GM21526 (cell line): ENCODE data around the gene JKAMP.
"Not testable (repeated sequence)": the region's sequence is repeated elsewhere in the genome, so short reads cannot be mapped to it uniquely, and the experiment has no call there.

Experiments used
- ATAC-seq: cut with Tn5 transposase; IDR thresholded peaks from one replicate; pipeline ENCODE4 v1.9.1; 2021; ENCODE audit warnings: moderate library complexity; ENCODE audit not compliant: unreplicated experiment, low FRiP score

Gene JKAMP, protein sequence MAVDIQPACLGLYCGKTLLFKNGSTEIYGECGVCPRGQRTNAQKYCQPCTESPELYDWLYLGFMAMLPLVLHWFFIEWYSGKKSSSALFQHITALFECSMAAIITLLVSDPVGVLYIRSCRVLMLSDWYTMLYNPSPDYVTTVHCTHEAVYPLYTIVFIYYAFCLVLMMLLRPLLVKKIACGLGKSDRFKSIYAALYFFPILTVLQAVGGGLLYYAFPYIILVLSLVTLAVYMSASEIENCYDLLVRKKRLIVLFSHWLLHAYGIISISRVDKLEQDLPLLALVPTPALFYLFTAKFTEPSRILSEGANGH

DNA sequence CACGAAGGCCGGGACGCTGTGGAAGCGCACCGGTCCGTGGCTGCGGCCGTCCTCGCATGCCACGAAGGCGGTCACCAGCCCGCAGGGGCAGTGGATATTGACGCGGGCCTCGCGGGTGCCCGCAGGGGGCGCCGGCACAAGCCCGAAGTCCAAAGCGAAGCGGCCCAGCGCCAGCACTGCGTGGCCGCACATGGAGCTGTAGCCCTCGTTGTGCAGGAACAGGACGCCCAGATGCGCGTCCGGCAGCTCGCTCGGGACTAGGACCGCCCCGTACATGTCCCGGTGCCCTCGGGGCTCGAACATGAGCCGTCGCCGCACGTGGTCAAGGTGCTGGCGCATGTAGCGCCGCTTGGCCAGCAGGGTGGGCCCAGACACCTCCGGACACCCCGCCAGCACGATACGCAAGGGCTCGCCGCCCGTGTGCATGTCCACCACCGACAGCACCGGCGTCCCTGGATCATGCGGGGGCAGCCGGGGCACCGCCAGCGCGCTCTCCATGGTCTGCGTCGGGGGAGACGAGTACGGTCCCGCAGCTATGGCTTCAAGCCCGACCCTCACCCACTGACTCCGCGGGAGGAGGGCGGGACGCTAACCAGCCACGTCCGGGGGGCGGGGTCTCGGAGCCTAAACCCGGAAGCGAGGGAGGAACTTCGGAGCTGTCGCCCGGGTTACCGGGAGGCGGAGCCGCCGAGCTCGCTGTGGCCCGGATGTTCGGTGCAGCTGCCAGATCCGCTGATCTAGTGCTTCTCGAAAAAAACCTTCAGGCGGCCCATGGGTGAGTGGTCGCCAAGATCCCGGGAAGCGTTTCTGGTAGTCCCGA lies at the start of gene JKAMP, which contains the start of gene L3HYPDH:
TSS of gene JKAMP (plus strand) at position 699 of the 820 bp plus-strand sequence. CDS start at position 772, 73 bp downstream.
TSS of gene L3HYPDH (minus strand) at position 590 of the 820 bp plus-strand sequence. CDS start at position 498, 92 bp downstream.
- peak; percentile 86 for ATAC-seq

DNA sequence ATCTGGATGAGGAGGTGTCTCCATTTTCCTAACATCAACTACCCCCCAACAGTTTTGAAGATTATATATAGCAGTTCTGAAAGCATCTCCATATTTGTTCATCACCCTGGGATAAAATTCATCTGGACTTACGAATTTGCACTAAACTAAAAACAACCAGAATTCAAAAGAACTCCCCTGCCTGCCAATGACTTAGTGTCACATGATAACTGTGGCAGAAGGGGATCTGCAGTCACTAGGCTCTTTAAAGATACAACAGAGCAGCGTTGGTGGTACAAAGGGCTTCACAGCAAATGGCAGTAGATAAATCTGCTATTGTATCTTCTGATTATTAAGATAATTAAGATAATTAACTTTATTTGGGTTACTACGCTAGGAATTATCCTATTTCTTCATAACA lies 49.2 kb upstream of the JKAMP start:
- ATAC-seq: no peak

DNA sequence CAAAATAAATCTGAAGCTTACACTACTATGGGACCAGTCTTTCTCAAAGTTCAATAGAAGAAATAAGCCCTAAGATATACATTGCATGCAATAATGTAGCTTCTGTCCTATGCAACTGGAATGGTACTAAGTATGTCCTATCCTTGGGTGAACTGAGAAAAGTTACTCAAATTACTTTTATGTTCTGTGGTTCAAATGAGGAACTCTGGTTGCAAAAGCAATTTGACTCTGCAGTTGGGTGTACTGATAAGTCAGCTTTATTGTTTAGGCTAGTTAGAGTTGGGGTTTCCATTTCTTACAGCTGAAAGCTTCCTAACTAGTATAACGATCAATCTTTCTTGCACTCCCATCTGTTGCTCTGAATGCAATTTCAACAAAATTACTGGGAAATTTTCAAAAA lies 48.3 kb upstream of the JKAMP start:
- ATAC-seq: no peak

DNA sequence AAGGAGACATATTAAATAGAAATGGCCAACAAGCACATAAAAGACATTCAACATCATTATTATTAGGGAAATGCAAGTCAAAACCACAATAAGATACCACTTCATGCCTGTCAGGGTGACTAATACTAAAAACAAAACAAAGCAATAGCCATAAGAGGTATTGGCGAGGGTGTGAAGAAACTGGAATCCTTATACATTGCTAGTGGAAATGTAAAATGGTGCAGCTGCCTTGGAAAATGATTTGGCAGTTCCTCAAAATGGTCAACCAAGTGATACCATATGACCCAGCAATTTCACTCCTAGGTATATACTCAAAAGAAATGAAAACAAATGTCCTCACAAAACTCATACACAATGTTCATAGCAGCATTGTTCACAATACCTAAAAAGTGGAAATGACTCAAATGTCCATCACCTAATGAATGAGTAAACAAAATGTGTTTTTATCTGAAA lies 46.1 kb upstream of the JKAMP start:
- ATAC-seq: no peak

DNA sequence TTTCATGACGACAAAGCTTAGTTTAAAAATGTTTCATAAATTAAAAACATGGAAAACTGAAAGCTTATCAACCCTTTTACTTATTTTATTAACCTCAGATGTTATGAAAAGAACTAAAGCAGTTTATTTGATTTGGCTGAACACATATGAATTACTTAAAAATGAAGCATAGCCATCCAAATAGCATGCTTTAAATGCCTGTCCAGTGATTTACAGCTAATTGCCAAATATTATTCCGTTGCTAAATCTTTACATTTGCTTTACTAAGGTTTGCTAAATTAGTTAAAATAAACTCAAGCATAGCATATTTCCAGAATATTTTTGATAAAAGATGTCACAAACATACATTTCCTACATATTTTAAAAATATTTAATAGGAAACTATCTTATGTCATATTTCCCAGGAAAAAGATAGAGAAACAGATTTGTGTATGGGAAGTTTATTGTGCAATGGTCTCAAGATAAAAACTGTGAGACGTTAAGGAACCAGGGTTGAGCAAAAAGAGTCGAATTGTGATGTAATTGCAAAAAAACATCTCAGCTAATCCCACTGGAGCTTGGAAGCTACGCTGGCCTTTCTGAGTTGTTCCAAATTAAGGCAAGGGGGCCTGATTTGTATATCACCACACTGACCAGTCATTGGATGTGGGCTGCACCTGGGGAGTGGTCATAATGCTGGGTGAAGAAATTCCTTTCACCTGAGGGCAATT lies 44.9 kb upstream of the JKAMP start:
- ATAC-seq: no peak

DNA sequence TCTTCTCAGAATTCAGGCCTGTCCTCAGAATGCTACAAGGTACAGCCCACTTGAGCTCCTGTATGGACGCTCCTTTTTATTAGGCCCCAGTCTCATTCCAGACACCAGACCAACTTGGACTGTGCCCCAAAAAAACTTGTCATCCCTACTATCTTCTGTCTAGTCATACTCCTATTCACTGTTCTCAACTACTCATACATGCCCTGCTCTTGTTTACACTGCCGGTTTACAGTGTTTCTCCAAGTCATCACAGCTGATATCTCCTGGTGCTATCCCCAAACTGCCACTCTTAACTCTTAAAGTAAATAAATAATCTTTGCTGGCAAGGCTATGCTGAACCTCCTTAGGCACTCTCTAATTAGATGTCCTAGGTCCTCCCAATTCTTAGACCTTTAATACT lies 35.6 kb upstream of the JKAMP start:
- ATAC-seq: not testable (repeated sequence)

DNA sequence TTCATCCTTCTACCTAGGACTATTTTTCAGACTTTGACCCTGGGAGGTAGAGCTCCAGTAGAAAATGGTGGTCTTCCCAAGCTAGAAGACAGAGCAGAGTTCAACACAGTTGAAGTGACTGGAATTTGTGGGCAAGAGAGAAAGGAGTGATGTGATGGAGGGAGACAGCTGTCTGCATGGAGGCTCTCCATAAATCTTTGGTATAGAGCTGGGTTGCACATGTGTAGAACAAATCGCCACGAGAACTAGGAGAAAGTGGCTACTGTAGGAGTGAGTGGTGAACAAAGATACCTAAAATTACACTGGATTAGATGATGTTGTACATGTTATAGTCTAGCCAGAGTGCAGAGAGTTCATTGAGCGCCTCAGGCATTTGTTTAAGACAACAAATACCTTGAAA lies 33.6 kb upstream of the JKAMP start:
- no peak for ATAC-seq

DNA sequence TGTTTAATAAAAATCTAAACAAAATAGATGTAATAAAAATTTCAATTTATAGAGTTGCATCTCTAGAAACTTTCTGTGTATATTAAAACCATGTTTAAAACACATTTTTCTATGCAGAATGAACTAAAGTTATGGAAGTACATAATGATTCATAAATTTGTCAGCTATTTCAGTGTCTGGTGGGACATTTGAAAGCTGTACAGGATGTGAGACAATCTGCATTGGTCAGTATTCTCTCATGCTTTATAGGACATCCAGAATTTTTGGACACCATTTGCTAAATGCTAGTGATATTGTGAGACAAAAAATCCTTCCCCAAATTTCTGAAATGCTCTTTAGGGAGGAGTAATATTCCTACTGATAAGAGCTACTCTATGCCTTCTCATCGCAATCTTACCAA lies 32.5 kb upstream of the JKAMP start:
- ATAC-seq: no peak

DNA sequence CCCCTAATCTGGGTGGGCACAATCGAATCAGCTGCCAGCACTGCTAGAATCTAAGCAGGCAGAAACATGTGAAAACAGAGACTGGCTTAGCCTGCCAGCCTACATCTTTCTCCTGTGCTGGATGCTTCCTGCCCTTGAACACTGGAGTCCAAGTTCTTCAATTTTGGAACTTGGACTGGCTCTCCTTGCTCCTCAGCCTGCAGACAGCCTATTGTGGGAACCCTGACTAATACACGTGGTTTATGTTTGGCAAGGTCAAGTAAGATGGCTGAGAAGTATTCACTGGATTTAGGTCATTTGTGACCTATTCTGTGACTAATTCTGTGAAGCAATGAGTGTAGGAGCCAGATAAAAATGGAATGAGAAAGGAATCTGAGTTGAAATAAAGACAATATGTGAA lies 30.2 kb upstream of the JKAMP start:
- ATAC-seq: no peak

DNA sequence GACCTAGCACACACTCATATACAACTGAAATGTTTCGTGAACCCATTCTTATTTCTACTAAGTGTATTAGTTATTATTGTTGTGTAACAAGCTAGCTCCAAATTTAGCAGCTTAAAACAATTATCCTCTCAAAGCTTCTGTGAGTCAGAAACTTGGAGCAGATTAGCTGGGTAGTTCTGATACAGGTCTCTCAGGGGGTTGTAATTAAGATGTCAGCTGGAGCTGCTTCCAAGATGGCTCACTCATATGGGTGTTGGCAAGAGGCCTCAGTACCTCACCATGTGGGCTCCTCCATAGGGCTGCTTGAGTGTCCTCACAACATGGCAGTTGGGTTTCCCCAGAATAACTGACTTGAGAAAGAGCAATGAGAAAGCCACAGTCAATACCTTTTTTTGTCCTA lies 28.9 kb upstream of the JKAMP start:
- ATAC-seq: no peak

DNA sequence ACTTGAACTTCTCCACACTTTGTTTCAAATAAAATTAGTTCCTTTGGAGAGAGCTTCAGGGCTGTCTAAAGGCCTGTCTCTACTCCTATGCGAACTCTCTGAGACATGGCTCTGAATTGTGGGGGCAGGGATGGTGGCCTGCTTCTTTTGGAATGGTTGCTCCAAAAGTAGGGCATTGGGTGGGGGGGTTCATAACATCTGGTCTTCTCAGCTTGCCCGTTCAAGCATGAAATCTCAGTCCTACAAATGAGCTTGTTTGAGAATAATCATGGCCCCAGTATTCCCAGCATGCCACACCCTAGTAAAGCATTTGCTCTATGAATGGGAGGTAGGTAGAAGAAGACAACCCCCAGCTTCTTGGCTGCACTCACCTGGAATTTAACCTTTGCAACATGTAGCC lies 25.8 kb upstream of the JKAMP start:
- ATAC-seq: no peak

DNA sequence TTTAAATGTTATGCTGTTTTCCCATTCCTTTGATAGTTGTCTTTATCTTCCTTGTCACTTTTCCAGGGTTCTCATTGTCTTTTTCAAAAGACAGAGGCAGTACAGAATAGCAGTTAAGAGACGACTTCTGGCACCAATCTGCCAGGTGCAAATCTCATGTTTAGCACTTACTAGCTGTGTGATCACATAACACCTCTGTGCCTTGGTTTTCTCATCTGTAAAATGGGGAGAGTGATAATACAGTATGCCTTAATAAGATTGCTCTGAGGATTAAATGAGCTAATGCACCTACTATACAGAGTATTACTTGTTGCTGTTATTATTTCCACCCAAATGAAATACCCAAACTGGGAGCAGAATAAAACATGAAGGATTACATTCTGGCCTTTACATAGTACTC lies 23.9 kb upstream of the JKAMP start:
- ATAC-seq: no peak

DNA sequence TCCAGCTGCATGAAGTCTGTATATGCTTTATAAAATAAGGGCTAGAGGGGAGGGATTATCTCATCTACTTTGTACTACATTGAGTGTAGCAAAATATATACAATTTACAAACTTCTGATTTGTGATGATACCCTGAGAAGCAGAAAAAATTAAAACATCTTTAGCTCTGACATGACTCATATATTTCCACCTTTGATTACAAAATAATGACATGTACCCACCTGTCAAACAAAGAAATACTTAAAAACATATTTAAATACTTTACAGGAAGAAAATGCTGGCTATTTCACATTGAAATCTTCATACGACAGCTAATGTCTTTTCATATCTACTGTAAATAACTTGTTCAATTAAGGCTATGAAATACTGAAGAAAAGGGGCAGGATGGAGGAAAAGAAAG lies 22.4 kb upstream of the JKAMP start:
- no peak for ATAC-seq

DNA sequence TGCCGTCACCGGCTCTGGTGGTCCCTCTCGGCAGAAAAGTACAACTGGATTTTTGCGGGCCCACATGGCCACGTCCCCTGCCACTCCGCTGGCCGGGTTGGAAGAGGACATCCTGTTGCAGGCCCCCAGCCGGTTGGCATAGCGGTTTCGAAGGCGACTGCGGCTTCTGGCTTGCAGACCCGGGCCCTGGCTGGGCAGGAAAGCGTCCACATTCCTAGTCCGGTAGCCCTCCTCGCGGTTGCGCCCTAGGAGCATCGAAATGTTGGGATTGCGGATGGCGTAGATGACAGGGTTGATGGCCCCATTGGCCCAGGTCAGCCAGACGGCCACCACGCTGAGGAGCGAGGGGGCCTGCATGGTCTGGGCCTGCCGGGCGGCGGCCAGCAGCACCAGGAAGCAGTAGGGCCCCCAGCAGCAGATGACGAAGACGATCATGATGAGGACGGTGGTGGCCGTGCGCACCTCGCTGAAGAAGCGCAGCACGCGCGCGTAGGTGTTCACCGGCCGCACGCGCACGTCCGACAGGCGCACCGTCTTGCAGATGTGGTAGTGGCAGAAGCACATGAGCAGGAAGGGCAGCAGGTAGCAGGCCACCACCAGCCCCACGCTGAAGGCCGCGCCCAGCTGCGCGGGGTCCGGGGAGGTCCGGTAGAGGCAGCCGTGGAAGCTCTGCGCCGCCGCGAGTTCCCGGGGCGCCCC lies 20.4 kb upstream of the JKAMP start:
- ATAC-seq: peak; percentile 31

DNA sequence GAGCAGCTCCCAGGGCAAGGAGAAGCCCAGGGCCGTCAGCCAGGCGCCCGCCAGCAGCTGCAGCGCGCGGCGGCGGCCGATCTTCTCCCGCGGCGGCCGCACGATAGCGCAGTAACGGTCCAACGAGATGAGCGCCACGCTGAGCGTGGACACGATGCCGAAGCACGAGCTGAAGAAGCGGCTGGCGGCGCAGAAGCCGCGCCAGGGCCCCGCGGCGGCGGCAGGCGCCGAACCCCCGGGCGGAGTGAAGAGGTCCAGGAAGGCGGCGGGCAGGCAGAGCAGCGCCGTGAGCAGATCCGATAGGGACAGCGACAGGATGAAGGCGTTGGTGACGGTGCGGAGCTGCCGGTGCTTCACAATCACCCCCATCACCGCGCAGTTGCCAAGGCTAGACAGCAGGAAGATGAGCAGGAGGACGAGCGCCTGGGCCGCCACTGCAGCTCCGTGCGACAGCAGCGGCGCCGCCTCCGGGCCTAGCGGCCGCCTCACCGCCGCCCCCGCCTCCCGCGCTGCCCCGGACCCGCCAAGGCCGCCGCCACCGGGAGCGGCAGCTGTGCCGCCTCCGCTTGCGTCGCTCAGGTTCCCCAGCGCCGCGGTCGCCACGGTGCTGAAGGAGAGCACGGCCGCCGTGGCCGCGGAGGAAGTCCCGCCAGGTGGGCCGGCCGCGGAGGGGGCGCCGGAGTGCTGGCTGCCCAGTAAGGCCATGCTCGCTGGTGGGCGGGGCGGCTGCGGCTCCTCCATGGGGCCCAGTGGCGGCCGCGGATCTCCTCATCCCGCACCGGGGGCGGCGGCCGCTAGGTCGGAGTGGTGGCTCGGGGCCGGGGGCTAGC lies 19.6 kb upstream of the JKAMP start:
- ATAC-seq: peak; percentile 61

DNA sequence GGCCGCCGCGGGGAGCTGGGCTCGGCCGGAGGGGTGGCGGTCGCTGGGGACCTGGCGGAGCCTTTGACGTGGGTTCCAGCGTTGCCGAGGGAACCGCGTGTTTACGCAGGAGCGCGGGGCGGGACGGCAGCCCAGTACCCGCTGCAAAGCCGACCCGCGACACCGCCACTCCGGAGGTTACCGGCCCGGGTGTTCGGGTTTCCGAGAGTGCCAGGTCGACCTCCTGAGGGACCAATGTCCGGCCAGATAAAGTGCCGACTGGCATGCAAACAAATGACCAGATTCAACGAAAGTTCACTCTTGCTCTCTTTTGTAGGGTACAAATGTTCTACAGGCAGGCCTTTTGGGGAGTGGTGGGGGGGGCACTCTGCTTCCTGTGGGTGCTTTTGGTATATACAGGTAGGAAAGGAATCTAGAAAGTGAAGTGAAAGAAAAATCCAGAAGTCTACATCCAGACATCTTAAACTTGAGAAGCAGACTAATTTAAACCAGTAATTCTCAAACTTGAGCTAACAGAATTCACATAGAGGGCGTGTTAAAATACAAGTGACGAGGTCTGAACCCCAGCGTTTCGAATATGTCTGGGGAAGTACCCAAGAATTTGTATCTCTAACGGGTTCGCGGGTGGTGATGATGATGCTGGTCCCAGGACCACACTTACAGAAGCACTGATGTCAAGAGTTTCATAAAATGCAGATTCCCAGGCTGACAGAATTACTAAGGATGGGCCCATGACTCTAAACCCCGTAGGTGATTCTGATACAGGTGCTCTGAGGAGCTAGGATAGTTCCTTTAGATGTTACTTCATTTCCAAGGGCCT lies 18.8 kb upstream of the JKAMP start, which contains the start of gene GPR135:
TSS of gene GPR135 (minus strand) at position 65 of the 820 bp plus-strand sequence. CDS start 154 bp downstream, outside the sequence.
- ATAC-seq: peak; percentile 37

DNA sequence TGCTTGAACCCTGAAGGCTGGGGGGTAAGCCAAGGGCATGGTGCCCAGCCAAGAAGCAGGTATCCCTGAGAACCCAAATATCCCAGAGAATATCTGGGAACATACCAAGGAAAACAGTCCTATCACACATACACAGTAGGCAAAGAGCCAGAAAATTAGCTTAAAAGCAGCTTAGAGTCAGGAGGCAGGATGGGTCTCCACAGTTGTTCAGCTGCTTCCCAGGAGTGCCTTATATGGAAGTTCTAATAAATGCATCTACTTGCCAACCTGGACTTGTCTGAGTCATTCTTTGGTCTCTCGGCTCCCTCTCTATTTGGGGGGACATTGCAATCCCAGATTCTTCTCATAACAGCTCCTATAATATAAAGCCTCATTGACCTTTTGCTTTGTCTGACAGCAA lies 10.1 kb upstream of the JKAMP start:
- ATAC-seq: no peak

DNA sequence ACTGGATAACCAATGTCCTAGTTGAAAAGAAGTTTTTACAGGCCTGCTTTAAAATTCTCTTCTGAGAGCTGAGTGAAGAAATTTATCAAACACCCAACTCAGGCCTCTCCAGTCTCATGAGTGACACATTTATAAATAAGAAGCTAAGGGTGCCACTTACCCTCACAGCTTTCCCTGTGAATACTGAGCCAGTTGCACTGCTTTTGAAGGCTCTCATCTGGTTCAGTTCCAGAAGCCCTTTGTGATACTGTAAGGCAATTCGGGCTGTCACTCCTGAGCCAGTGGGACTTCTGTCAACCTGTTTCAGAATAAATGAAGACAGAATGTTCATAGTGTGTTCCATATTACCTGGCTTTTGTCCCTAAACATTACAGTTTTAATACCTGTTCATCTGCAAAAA lies 8.6 kb upstream of the JKAMP start:
- no peak for ATAC-seq

DNA sequence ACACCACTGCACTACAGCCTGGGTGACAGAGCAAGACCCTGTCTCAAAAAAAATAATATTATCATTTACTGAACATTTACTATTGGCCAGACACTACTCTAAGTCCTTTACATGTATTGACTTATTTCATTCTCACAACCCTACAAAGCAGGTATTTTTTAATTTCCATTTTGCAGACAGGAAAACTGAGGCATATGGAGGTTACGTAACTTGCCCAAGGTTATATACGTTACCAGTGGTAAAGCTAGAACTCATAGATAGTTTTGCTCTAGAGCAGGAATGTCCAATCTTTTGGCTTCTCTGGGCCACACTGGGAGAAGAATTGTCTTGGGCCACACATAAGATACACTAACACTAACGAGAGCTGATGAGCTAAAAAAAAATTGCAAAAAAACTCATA lies 5.8 kb upstream of the JKAMP start:
- ATAC-seq: no peak
